Measurements from ENCODE around the gene SEMA4G.

The SEMA4G gene, protein sequence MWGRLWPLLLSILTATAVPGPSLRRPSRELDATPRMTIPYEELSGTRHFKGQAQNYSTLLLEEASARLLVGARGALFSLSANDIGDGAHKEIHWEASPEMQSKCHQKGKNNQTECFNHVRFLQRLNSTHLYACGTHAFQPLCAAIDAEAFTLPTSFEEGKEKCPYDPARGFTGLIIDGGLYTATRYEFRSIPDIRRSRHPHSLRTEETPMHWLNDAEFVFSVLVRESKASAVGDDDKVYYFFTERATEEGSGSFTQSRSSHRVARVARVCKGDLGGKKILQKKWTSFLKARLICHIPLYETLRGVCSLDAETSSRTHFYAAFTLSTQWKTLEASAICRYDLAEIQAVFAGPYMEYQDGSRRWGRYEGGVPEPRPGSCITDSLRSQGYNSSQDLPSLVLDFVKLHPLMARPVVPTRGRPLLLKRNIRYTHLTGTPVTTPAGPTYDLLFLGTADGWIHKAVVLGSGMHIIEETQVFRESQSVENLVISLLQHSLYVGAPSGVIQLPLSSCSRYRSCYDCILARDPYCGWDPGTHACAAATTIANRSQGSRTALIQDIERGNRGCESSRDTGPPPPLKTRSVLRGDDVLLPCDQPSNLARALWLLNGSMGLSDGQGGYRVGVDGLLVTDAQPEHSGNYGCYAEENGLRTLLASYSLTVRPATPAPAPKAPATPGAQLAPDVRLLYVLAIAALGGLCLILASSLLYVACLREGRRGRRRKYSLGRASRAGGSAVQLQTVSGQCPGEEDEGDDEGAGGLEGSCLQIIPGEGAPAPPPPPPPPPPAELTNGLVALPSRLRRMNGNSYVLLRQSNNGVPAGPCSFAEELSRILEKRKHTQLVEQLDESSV

DNA sequence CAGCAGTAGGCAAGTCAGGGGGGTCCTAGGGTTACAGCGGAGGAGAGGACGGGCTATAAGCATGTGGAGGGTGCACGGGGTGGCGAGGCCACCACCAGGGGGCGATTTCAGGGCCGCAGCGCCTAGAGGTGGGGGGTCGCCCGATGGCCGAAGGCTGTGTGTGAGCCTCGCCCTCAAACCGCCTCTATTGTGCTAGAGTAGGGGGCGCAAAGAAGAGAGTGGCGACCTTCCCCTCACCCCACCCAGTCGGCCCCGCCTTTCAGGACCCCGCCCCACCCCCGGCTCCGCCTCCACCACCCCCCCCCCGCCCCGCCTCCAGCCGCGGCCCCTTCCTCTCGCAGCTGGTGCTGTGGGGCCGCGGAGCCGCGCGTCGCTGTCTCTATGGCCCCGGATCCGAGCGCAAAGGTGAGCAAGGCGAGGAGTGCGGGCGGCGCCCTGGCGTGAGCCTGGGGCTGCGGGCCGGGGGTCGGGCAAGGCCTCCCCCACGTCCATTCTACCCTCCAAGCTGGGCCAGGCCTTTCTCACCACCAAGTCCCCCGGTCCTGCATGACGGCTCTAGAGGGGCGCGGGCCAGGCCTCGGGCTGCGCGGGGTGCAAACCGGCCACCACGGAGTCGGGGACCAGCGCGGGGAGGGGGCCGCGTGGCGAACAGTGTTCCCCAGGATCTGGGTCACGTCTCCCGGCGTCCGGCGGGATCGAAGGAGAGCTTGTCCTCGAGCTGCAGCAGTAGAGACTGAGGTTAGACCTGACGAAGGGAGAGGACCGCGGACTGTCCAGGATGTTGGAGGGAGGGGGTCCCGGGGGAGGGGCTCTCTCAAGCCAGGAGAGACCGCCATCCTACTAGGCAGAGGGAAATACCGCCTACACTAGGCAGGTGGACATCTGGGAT is at the start of gene SEMA4G:
TSS of gene SEMA4G (plus strand) at position 318 of the 889 bp plus-strand sequence. CDS start 3,409 bp downstream, outside the sequence.
- DNase-seq (ENCODE audit: extremely low read depth in 1 of 2, low read depth in 1 of 2): peak in 1 of 2 donors; percentile 34

- DNase-seq (ENCODE audit: extremely low read depth in 1 of 2, low read depth in 1 of 2): no peak
Measured at GRCh38 chr10:100923580-100923979, 45.7 kb upstream of the SEMA4G start.

DNA sequence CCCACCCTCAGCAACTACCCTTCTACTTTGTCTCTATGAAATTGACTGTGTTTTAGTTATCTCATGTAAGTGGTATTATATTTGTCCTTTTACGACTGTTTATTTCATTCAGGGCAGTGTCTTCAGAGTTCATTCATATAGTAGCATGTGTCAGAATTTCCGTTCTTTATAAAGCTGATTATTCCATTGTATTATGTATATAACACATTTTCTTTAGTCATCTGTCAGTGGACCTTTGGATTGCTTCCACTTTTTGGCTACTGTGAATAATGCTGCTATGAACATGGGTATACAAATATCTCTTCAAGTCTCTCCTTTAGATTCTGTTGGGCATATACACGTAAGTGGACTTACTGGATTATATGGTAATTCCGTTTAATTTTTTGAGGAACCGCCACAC is 42.0 kb upstream of the SEMA4G start:
- no peak for DNase-seq (ENCODE audit: extremely low read depth in 1 of 2, low read depth in 1 of 2)

DNA sequence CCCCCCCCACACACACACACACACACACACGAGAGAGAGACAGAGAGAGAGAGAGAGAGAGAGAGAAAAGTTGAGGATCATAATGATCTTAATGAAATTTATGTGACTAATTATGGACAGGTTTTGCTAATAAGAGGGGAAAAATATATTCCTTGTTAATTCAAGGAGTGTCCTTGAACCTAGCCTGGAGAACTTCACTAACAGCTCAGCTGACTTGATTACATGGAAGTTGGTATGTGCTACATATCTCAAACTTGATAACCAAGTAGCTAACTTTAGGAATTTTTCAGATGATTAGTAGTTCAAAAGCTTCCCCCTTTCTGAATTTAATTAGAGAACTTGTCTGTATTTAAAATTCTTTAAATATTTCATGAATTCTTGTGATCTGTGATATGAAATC is 41.3 kb upstream of the SEMA4G start:
- no peak for DNase-seq (ENCODE audit: extremely low read depth in 1 of 2, low read depth in 1 of 2)

DNA sequence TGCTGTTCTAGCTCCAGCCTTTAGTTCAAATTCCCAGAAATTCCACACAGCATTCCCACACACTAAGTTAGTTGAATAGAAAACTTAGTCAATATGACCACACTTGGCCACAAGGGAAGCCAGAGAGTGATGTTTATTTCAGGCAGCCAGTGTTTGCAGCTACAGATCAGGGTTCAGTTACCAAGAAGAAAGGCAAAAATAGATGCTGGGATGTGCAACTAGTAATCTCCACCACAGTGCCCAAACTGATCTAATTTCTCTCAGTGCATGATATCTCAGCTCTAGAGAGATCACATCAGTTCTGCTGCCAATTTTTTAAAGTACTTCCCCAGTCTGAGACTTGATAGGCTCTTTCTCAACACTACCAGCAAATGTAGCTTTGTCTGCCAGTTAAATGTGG is 38.9 kb upstream of the SEMA4G start:
- DNase-seq (ENCODE audit: extremely low read depth in 1 of 2, low read depth in 1 of 2): no peak

DNA sequence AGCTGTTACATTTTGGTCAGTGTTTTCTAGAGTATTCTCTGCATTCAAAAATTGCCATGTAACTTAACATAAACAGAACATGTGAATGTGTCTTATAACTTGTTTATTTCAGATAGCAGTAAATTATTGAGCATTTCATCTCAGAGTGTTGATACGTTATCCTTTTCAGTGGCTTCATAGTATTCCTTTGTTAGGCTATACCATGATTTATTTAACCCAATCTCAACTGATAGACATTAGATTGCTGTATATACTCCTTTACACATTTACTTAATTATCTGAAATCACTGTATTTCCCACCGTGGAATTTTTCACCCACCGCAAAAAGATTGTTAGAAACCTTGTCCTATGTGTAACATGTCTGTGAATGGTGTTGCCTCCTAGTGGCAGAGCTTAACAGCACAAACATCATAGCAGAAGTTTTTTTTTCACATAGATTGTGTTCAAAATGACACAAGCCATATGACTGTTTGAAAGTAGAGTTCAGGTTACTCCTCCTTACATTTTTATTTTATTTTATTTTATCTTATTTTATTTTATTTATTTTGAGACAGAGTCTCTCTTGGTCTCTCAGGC is 35.1 kb upstream of the SEMA4G start:
- no peak for DNase-seq (ENCODE audit: extremely low read depth in 1 of 2, low read depth in 1 of 2)

DNA sequence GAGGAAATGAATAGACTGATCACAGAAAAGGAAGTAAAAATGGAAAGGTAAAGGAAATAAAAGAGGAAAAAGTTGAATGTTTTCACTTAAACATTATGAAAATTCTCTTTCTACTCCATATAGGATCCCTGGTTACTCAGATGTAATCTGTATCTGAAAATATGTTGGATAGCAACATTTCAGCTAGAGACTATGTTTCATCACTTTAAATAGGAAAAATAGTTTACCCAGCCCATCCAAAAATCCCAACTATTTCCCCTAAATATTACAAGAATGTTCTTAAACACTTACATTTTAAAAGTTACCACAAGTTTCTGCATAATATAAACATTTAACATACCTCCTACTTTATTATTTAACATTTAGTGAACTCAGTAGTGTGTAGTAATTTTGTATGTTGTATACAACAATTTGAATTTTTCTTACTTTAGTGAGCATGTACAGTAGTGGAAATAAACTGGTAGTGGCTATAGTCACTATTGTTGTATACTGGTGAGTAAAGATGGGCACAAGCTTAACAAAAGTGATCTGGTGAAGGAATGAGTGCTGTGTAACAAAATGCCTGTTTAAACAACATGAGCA is 29.4 kb upstream of the SEMA4G start:
- no peak for DNase-seq (ENCODE audit: extremely low read depth in 1 of 2, low read depth in 1 of 2)

DNA sequence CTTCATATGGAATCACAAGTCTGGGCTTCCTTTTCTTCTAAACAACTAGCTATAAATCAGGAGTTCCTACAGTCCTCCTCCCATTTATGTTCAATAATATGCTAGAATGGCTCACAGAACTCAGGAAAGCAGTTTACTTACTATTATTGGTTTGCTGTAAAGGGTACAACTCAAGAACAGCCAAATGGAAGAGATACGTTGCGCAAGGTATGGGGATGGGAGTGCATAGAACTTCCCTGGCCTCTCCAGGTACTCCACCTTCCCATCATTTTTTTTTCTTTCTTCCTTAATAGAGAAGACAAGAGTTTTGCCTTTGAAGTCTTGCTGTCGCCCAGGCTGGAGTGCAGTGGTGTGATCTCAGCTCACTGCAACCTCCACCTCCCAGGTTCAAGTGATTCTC is 27.1 kb upstream of the SEMA4G start:
- DNase-seq (ENCODE audit: extremely low read depth in 1 of 2, low read depth in 1 of 2): no peak

DNA sequence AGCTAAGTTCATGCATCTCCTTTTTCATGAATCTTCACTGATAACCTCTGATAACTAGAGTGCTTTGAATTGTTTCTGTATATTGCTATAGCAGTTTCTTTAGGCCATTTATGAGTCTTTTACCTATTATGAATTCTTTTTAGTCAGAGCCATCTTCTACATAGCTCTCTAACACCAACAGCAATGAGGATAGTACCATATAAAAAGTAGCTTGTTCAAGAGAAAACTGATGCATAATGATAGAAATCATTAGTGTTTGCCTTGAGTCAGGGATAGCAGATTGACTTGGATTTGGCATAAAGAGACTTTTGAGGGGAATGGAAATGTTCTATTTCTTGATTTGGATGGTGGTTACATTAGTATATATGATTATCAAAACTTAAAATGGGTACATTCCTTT is 25.8 kb upstream of the SEMA4G start:
- no peak for DNase-seq (ENCODE audit: extremely low read depth in 1 of 2, low read depth in 1 of 2)

DNA sequence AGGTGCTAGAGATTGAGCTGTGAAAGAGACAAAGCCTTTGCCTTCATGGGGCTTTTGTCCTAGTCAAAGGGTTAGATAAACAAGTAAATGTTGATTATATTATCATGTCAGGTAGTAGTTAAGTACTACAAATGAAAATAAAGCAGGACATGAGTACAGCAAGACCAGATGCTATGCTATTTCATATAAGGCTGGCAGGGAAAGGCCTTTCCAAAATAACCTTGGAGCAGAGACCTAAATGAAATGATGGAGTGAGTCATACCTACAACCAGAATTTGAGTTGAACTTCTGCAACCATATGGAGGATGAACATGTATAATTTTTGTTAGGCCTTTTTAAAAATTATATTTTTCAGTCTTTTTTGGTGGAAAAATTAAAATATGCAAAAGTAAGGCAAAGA is 23.6 kb upstream of the SEMA4G start:
- no peak for DNase-seq (ENCODE audit: extremely low read depth in 1 of 2, low read depth in 1 of 2)

DNA sequence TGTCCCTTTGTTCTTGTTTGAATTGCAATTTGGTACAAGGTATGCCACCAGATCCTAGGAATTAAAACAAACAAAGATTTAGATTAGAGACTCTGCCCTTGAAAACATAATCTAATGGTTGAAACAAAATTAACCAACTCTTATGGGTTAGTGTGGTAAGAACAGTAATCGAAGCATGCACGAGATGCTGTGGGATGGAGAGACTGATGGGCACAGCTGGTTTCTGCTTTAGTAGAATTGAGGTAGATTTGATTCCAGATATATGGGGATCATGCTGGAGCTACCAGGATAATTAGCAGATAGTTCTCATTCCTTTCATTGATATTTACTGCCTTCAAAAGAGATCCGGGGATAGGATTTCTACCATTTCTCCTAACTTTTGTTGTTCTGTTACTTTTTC is 20.4 kb upstream of the SEMA4G start:
- no peak for DNase-seq (ENCODE audit: extremely low read depth in 1 of 2, low read depth in 1 of 2)

DNA sequence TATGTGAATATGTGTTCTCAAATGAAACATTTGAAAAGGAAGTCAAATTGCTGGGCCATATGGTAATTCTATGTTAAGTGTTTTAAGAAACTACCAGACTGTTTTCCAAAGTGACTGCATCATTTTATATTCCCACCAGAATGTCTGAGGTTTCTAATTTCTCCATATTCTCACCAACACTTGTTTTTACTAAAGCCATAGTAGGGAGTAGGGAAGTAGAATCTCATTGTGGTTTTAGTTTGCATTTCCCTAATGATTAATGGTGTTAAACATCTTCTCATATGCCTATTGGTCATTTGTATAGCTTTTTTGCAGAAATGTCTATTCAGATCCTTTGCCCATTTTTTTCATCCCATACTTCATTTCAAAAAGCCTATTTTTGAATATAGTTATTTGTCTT is 9.1 kb upstream of the SEMA4G start:
- DNase-seq (ENCODE audit: extremely low read depth in 1 of 2, low read depth in 1 of 2): no peak

GRCh38 chr10:100962351-100963080 is 6.8 kb upstream of the SEMA4G start:
- no peak for DNase-seq (ENCODE audit: extremely low read depth in 1 of 2, low read depth in 1 of 2)

- no peak for DNase-seq (ENCODE audit: extremely low read depth in 1 of 2, low read depth in 1 of 2)
Measured at GRCh38 chr10:100963826-100964225, 5.5 kb upstream of the SEMA4G start.

- DNase-seq (ENCODE audit: extremely low read depth in 1 of 2, low read depth in 1 of 2): no peak
Measured at GRCh38 chr10:100965820-100966219, 3.5 kb upstream of the SEMA4G start.

DNA sequence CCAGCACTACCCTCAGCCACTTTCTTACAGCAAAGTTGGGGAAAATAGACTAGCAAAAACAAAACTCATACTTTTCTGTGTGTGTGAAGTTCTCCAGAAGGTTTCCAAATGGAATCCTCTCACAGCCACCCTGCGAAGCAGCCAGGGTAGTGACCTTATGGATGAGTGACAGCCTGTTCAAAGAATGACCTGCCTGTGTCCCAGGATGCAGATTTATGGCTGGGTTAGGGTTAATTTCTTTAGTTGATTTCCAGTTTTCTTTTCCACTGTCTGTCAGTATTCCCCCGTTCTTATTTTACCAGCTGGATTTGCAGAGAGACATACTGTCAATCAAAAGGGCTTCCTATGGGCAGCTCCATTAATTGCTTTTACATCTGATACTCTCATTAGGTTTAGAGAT is 2.4 kb upstream of the SEMA4G start:
- no peak for DNase-seq (ENCODE audit: extremely low read depth in 1 of 2, low read depth in 1 of 2)

- DNase-seq (ENCODE audit: extremely low read depth in 1 of 2, low read depth in 1 of 2): no peak
Measured at GRCh38 chr10:100967332-100967731, 2.0 kb upstream of the SEMA4G start.

DNA sequence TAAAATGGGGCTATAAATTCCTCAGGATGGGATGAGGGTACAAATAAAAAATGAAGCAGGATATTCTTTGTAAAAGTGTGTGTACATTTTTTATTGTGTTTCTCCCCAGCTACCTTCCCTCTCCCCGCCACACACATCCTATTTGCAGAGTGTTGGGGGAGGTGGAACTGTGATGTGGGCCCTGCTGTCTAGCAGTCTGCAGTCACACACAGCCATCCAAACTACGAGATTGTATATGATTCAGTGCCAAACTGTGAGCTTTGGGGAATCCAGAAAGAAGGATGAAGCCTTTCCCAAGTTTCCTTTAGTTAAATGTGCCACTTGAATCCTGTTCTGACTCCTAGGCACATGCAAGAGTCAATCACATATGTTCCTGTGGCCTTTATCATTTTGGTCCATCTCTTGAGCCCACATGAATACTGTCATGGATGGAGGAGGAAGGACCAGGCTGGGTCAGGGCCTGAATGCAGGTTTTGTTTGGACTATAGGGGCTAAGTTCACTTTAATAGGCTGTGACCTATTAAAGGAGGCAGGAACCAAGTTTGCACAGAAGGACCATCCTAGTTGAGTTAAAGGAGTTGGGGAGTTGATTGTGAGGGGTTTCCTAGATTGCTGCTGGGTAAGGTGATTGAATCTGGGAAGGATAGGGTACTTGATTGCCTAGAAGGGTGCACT is 1.1 kb upstream of the SEMA4G start:
- DNase-seq (ENCODE audit: extremely low read depth in 1 of 2, low read depth in 1 of 2): no peak

DNA sequence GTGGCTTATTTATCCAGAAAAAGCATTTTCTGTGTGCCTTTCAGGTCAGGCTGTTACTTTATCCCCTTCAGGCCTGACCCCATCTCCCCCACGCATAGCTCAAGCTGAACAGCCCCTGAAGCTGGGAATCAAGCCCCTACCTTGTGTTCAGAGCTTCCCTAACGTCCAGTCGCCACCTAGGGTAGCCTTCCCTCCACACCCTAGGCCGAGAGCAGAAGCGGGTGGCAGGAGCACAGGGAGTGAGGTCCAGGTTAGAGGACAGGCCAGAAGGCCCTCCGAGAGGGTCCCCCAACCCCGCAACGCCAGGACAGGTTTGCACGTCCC is 479 bp upstream of the SEMA4G start:
- DNase-seq (ENCODE audit: extremely low read depth in 1 of 2, low read depth in 1 of 2): no peak

Measured in activated CD8-positive, alpha-beta memory T cell treated with anti-CD3 and anti-CD28 coated beads for 1 hour (primary cell).